Chondrocyte (in vitro differentiated cells): Measurements from ENCODE around the gene AGBL1. TPM values are rescaled to one million over a fixed set of nuclear protein-coding genes. Genes with fewer than 3 reads are reported as not detected.

Experiments used
- DNase-seq: peaks from one replicate; pipeline ENCODE4 v3.0.0; 2021; ENCODE audit warnings: mixed read lengths, low spot score
- H3K27ac Mint-ChIP-seq: one replicate; pipeline ENCODE4 v1.8.0; 2021; ENCODE audit warnings: mild to moderate bottlenecking, moderate library complexity, mixed read lengths; ENCODE audit not compliant: unreplicated experiment
- H3K27me3 Mint-ChIP-seq: 2 replicates; pipeline ENCODE4 v1.8.0; 2021; ENCODE audit warnings: low read depth, mixed read lengths
- H3K36me3 Mint-ChIP-seq: 2 replicates; pipeline ENCODE4 v1.8.0; 2021; ENCODE audit warnings: low read depth, mixed read lengths
- H3K4me1 Mint-ChIP-seq: 2 replicates; pipeline ENCODE4 v1.8.0; 2021; ENCODE audit warnings: low read depth, mild to moderate bottlenecking, mixed read lengths
- H3K4me3 Mint-ChIP-seq: one replicate; pipeline ENCODE4 v1.8.0; 2021; ENCODE audit warnings: mild to moderate bottlenecking, moderate library complexity, mixed read lengths; ENCODE audit not compliant: unreplicated experiment
- H3K9me3 Mint-ChIP-seq: 2 replicates; pipeline ENCODE4 v1.8.0; 2021; ENCODE audit warnings: low read depth, mixed read lengths
- CTCF ChIP-seq: fragments of 200-600 bp; sonication (generic); IDR thresholded peaks from 2 replicates; pipeline ENCODE4 v1.5.0; 2021; ENCODE audit warnings: antibody characterized with exemption, mild to moderate bottlenecking, moderate library complexity
- total RNA-seq: library from RNA; stranded (reverse); gene quantifications from 3 replicates; pipeline ENCODE4 v1.2.1, GENCODE V29; 2021

Gene AGBL1
- total RNA-seq, 1 donor from 2014 or later, result not detected

- Mint-ChIP-seq H3K27ac (no peak overlapping the region), H3K9me3 (peaks cover 7% of the 10 kb centered on the region), H3K4me3 (no peak overlapping the region), H3K4me1 (no peaks in the 10 kb centered on the region), H3K27me3 (no peaks in the 10 kb centered on the region), H3K36me3 (no peaks in the 10 kb centered on the region)
- no peak for TF ChIP-seq CTCF
- no peak for DNase-seq
These were observed 766.4 kb downstream of the AGBL1 start for GRCh38 chr15:86846036-86846435.

- no peaks in the 10 kb centered on the region for H3K36me3 Mint-ChIP-seq
- H3K4me1 Mint-ChIP-seq, result no peaks in the 10 kb centered on the region
- no peaks in the 10 kb centered on the region for H3K27me3 Mint-ChIP-seq
- no peak overlapping the region for H3K4me3 Mint-ChIP-seq
- TF ChIP-seq CTCF, result no peak
- no peak for DNase-seq
- H3K9me3 Mint-ChIP-seq, result peaks cover 7% of the 10 kb centered on the region
- H3K27ac Mint-ChIP-seq, result no peak overlapping the region
These were observed 769.5 kb downstream of the AGBL1 start for GRCh38 chr15:86849136-86849535.

GRCh38 chr15:86849558-86850285 is 770.1 kb downstream of the AGBL1 start:
- Mint-ChIP-seq H3K4me1 (no peaks in the 10 kb centered on the region), H3K9me3 (peaks cover 7% of the 10 kb centered on the region), H3K27ac (no peak overlapping the region), H3K36me3 (no peaks in the 10 kb centered on the region), H3K27me3 (no peaks in the 10 kb centered on the region), H3K4me3 (no peak overlapping the region)
- no peak for DNase-seq
- no peak for TF ChIP-seq CTCF

GRCh38 chr15:86850939-86851338 is 771.3 kb downstream of the AGBL1 start:
- DNase-seq, result no peak
- H3K9me3 Mint-ChIP-seq, result peaks cover 7% of the 10 kb centered on the region
- no peak overlapping the region for H3K27ac Mint-ChIP-seq
- no peak for TF ChIP-seq CTCF
- no peaks in the 10 kb centered on the region for H3K4me1 Mint-ChIP-seq
- H3K4me3 Mint-ChIP-seq, result no peak overlapping the region
- H3K36me3 Mint-ChIP-seq, result no peaks in the 10 kb centered on the region
- no peaks in the 10 kb centered on the region for H3K27me3 Mint-ChIP-seq

DNA sequence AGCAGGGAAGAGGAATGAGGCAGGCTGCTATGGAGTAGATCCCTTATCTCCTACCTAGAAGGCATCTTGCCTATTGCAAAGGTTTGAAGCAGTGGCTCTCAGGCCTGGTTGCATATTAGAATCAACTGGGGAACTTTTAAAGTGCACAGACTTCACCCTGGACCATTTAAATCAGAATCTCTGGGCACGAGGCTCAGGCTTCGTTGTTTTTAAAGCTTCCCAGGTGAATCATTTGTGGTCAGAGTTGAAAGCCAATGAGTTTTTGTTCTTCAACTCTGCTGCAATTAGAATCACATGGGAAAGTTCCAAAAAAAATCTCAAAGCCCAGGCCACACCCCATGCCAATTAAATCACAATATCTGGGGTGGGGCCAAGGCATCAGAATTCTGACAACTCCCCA is 773.1 kb downstream of the AGBL1 start:
- H3K36me3 Mint-ChIP-seq, result no peaks in the 10 kb centered on the region

More for the DNA sequence above, 773.1 kb downstream of the AGBL1 start:
- TF ChIP-seq CTCF, result no peak
- no peak overlapping the region for H3K4me3 Mint-ChIP-seq
- no peak for DNase-seq
- peaks cover 4% of the 10 kb centered on the region for H3K9me3 Mint-ChIP-seq
- no peak overlapping the region for H3K27ac Mint-ChIP-seq
- no peaks in the 10 kb centered on the region for H3K27me3 Mint-ChIP-seq
- no peaks in the 10 kb centered on the region for H3K4me1 Mint-ChIP-seq
